B cell (primary cell): Measurements from ENCODE around the gene PPP4R1. TPM values are rescaled to one million over a fixed set of nuclear protein-coding genes. Genes with fewer than 3 reads are reported as not detected.

Experiments used
- ATAC-seq: fragments of 200-7000 bp; cut with Tn5 transposase; one replicate; pipeline ENCODE4 v1.10.0; 2021; ENCODE audit warnings: low read depth, mild to moderate bottlenecking, moderate number of reproducible peaks, moderate library complexity
- CTCF ChIA-PET: fragments of 350-600 bp; sonication (Branson Sonifier 250); formaldehyde crosslinking; loops from one replicate; lab custom pipeline; 2021; ENCODE audit warnings: antibody characterized with exemption, inconsistent platforms; lab: Charles Lee
- POLR2A ChIA-PET: fragments of 350-600 bp; sonication (Branson Sonifier 250); formaldehyde crosslinking; loops from one replicate; lab custom pipeline; 2021; ENCODE audit warnings: antibody characterized with exemption; lab: Charles Lee
- DNase-seq: peaks from one replicate; pipeline ENCODE4 v3.0.0; 2013
- H2AFZ ChIP-seq: 2 replicates; pipeline ENCODE4 v1.6.1; 2012; ENCODE audit warnings: mild to moderate bottlenecking, low read depth, low read length; ENCODE audit not compliant: insufficient read depth, poor library complexity, severe bottlenecking
- H3K27ac ChIP-seq, 2 donors: 1 replicate in 1 of 2; 2 replicates in 1 of 2; pipeline ENCODE4 v1.5.1; 2012 to 2013; ENCODE audit warnings: low read length in 2 of 2, mild to moderate bottlenecking in 2 of 2, moderate library complexity in 1 of 2
- H3K27me3 ChIP-seq, 4 experiments: fragments of 200-600 bp in 1 of 4; sonication (generic) in 1 of 4; replicated peaks in 1 of 4; 1 replicate in 2 of 4; 2 replicates in 2 of 4; pipeline versions ENCODE4 v1.6.1 to v1.7.0; 2013 to 2016; ENCODE audit warnings: low read length in 3 of 4, mild to moderate bottlenecking in 2 of 4, mixed read lengths in 1 of 4, moderate library complexity in 1 of 4; ENCODE audit not compliant: insufficient read depth in 4 of 4, control insufficient read depth in 3 of 4; ENCODE audit errors: control extremely low read depth in 1 of 4
- H3K36me3 ChIP-seq, 2 experiments: replicated peaks in 1 of 2; 1 replicate in 1 of 2; 2 replicates in 1 of 2; pipeline versions ENCODE4 v1.6.1 to v1.7.1; 2013; ENCODE audit warnings: low read length in 1 of 2; ENCODE audit not compliant: insufficient read depth in 2 of 2, control insufficient read depth in 1 of 2; ENCODE audit errors: control extremely low read depth in 1 of 2, extremely low read depth in 1 of 2
- H3K4me1 ChIP-seq, 2 donors: fragments of 200-600 bp in 1 of 2; sonication (generic) in 1 of 2; 1 replicate in 1 of 2; 2 replicates in 1 of 2; pipeline versions ENCODE4 v1.5.1 to v1.6.1; 2013 to 2017; ENCODE audit warnings: low read length in 2 of 2; ENCODE audit not compliant: control insufficient read depth in 2 of 2, insufficient read depth in 2 of 2
- H3K4me2 ChIP-seq: replicated peaks from 2 replicates; pipeline ENCODE3; 2012; ENCODE audit warnings: mild to moderate bottlenecking, low read depth, low read length; ENCODE audit not compliant: poor library complexity, severe bottlenecking
- H3K4me3 ChIP-seq, 5 experiments: fragments of 200-600 bp in 1 of 5; sonication (generic) in 1 of 5; 1 replicate in 3 of 5; 2 replicates in 2 of 5; pipeline versions ENCODE4 v1.5.1 to v1.7.0; 2011 to 2016; ENCODE audit warnings: low read length in 4 of 5, mild to moderate bottlenecking in 4 of 5, low read depth in 2 of 5, control low read depth in 1 of 5, moderate library complexity in 1 of 5; ENCODE audit not compliant: insufficient read depth in 1 of 5; ENCODE audit errors: control extremely low read depth in 1 of 5, extremely low read depth in 1 of 5
- H3K79me2 ChIP-seq: fragments of 200-600 bp; sonication (generic); one replicate; pipeline ENCODE4 v1.6.0; 2016; ENCODE audit warnings: low read length; ENCODE audit not compliant: control insufficient read depth, insufficient read depth
- H3K9ac ChIP-seq: fragments of 200-600 bp; sonication (generic); 2 replicates; pipeline ENCODE4 v1.6.1; 2017; ENCODE audit warnings: mild to moderate bottlenecking, low read length, moderate library complexity
- H3K9me3 ChIP-seq, 3 donors: one replicate each; pipeline versions ENCODE4 v1.6.1 to v1.7.1; 2013; ENCODE audit warnings: low read length in 2 of 3; ENCODE audit not compliant: control insufficient read depth in 2 of 3, insufficient read depth in 1 of 3; ENCODE audit errors: control extremely low read depth in 1 of 3
- H4K20me1 ChIP-seq: 2 replicates; pipeline ENCODE4 v1.6.0; 2012; ENCODE audit warnings: mild to moderate bottlenecking, low read length; ENCODE audit not compliant: insufficient read depth, control insufficient read depth, poor library complexity, severe bottlenecking
- H3K27ac Mint-ChIP-seq: one replicate; pipeline ENCODE4 v1.8.0; 2021; ENCODE audit warnings: mixed read lengths
- H3K27me3 Mint-ChIP-seq: one replicate; pipeline ENCODE4 v1.8.0; 2021; ENCODE audit warnings: mixed read lengths
- H3K4me1 Mint-ChIP-seq: one replicate; pipeline ENCODE4 v1.8.0; 2021; ENCODE audit warnings: mixed read lengths
- H3K4me3 Mint-ChIP-seq: one replicate; pipeline ENCODE4 v1.8.0; 2021; ENCODE audit warnings: mixed read lengths
- H3K9me3 Mint-ChIP-seq: one replicate; pipeline ENCODE4 v1.8.0; 2022; ENCODE audit warnings: mixed read lengths; ENCODE audit not compliant: insufficient read depth
- CTCF ChIP-seq: fragments of 200-600 bp; IDR thresholded peaks from one replicate; pipeline ENCODE4 v1.8.0; 2022; ENCODE audit warnings: antibody characterized with exemption, mild to moderate bottlenecking
- EZH2 ChIP-seq: IDR thresholded peaks from 2 replicates; pipeline ENCODE4 v1.6.1; 2012; ENCODE audit warnings: borderline replicate concordance, low read depth, mild to moderate bottlenecking, moderate library complexity, low read length; ENCODE audit not compliant: insufficient read depth, poor library complexity, severe bottlenecking
- WGBS: methylation state at CpG from one replicate; pipeline ENCODE4 v1.1.5; 2013; ENCODE audit warnings: missing lambda C conversion rate; ENCODE audit not compliant: insufficient coverage; 5-methylcytosine and 5-hydroxymethylcytosine counted together
- intact Hi-C: fragments of 100-400 bp; cut with micrococcal nuclease; formaldehyde crosslinking; loops from one replicate; pipeline ENCODE4 v1.10.0; 2022
- polyA plus RNA-seq: library from polyadenylated mRNA; depleted of rRNA; stranded (reverse); fragments of >200 nt; gene quantifications from 2 replicates; pipeline ENCODE4 v1.2.3, GENCODE V29; 2012
- total RNA-seq, 2 donors: library from RNA; stranded (reverse); fragments of 120-200 nt in 1 of 2; gene quantifications; 1 replicate in 1 of 2; 2 replicates in 1 of 2; pipeline versions ENCODE4 v1.2.3 to v1.2.4, GENCODE V29; 2013 to 2022

Gene PPP4R1
- total and polyA plus RNA-seq, 2 donors (not counting 1 experiment from before 2014, with no cell fraction given) = 33.4 to 57.1 TPM

- H3K4me2 ChIP-seq = no peak overlapping the region
- WGBS = 85% methylated on average over 7 of the region's 8 CpGs
These were observed 49.0 kb upstream of the PPP4R1 start for GRCh38 chr18:9663377-9663776.

DNA sequence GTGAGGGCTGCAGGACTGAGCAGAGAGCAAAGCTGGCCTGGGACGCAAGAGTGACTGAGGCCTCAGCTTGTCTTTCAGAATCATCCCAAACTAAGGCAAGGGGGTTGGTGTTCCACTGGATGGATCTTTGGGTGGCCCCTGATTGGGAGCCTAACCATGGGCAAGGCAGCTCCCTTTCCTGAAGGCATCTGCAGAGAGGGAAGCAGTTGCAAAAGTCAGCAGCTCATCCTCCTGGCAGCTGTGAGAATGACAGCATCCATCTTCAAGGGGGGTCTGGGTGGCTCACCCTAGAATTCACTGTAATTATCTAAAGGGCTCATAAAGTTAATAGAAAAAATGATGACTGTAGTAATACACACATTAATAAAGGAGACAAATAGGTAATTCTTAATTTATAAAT lies 47.2 kb upstream of the PPP4R1 start:
- DNase-seq (no peak), ATAC-seq (no peak)
- intact Hi-C loops = no loop called here
- no peaks in the 10 kb centered on the region for H3K9me3 Mint-ChIP-seq
- H3K27ac Mint-ChIP-seq = no peak overlapping the region
- H3K27ac ChIP-seq = no peak overlapping the region
- no peaks in the 10 kb centered on the region for H4K20me1 ChIP-seq
- no peak overlapping the region for H3K4me3 ChIP-seq
- no peak overlapping the region for H2AFZ ChIP-seq
- WGBS = no CpG with 5 or more reads among the region's 1 CpG
- H3K4me1 ChIP-seq = no peaks in the 10 kb centered on the region
- TF ChIP-seq EZH2 (no peak), CTCF (no peak)
- H3K4me3 Mint-ChIP-seq = no peak overlapping the region
- no peaks in the 10 kb centered on the region for H3K27me3 ChIP-seq
- no peaks in the 10 kb centered on the region for H3K9me3 ChIP-seq
- ChIA-PET POLR2A (no interaction called here), CTCF (interaction anchor here (1.0 kb wide), 1 partner anchor 109 kb away, joined by 4 read pairs; no protein-coding TSS in a partner anchor)
- no peak overlapping the region for H3K4me2 ChIP-seq
- no peak overlapping the region for H3K9ac ChIP-seq
- no peaks in the 10 kb centered on the region for H3K4me1 Mint-ChIP-seq
- no peaks in the 10 kb centered on the region for H3K36me3 ChIP-seq
- H3K27me3 Mint-ChIP-seq = no peaks in the 10 kb centered on the region
- no peaks in the 10 kb centered on the region for H3K79me2 ChIP-seq

More at GRCh38 chr18:9663377-9663776, 49.0 kb upstream of the PPP4R1 start:
- no peak overlapping the region for H2AFZ ChIP-seq
- H3K4me1 ChIP-seq = no peaks in the 10 kb centered on the region
- H3K27ac Mint-ChIP-seq = no peak overlapping the region
- POLR2A ChIA-PET = no interaction called here
- H3K9me3 ChIP-seq = peaks cover 0 to 2% (median 0%) of the 10 kb centered on the region in 3 donors
- intact Hi-C loops = no loop called here
- no peak overlapping the region for H3K4me3 Mint-ChIP-seq
- H3K4me3 ChIP-seq = no peak overlapping the region
- H3K36me3 ChIP-seq = no peaks in the 10 kb centered on the region
- TF ChIP-seq CTCF (no peak), EZH2 (no peak)
- CTCF ChIA-PET = interaction anchor here (0.6 kb wide), 1 partner anchor 36 kb away, joined by 3 read pairs; no protein-coding TSS in a partner anchor
- no peaks in the 10 kb centered on the region for H3K4me1 Mint-ChIP-seq
- DNase-seq (no peak), ATAC-seq (no peak)
- no peak overlapping the region for H3K9ac ChIP-seq
- H3K9me3 Mint-ChIP-seq = no peaks in the 10 kb centered on the region
- no peaks in the 10 kb centered on the region for H3K27me3 ChIP-seq
- no peaks in the 10 kb centered on the region for H4K20me1 ChIP-seq
- H3K27me3 Mint-ChIP-seq = no peaks in the 10 kb centered on the region
- no peaks in the 10 kb centered on the region for H3K79me2 ChIP-seq
- no peak overlapping the region for H3K27ac ChIP-seq
